Tibial nerve (tissue), 4 donors: ENCODE data around the gene PHTF2.

Experiments
- CTCF ChIP-seq, 5 experiments: fragments of 200-600 bp in 3 of 5; fragments of 450-650 bp in 2 of 5; sonication (generic) in 3 of 5; IDR thresholded peaks; one replicate each; pipeline ENCODE4 v1.5.1; 2016 to 2019; ENCODE audit warnings: antibody characterized with exemption in 5 of 5, mild to moderate bottlenecking in 3 of 5, moderate library complexity in 2 of 5
- EP300 ChIP-seq, 2 donors: sonication (generic); formaldehyde crosslinking; IDR thresholded peaks; one replicate each; pipeline ENCODE4 v1.6.1; 2017; ENCODE audit warnings: antibody characterized with exemption in 2 of 2, mild to moderate bottlenecking in 1 of 2

- TF ChIP-seq EP300 (IDR thresholded peaks at IDR 0.05) (no peak), CTCF (IDR thresholded peaks at IDR 0.05) (no peak)
Measured at GRCh38 chr7:77971726-77972125, 173.2 kb downstream of the PHTF2 start.
